ENCODE results near the gene JAM3. TPM values are rescaled to one million over a fixed set of nuclear protein-coding genes. Genes with fewer than 3 reads are reported as not detected.

The JAM3 gene
- total and polyA plus RNA-seq, 10 of the 15 experiments (the other 5 are each of a cell fraction or from before 2014, with no cell fraction given): 0.04 to 1.1 (median 0.32) TPM; not detected in 1

GRCh38 chr11:134034496-134035381, 34.1 kb upstream of the JAM3 start:
- intact Hi-C loops (cut with micrococcal nuclease; ENCODE audit: unreplicated experiment): loop anchor here (5.0 kb wide), 1 partner anchor 107 kb away; no protein-coding TSS in a partner anchor
- no TSS peak for BruUV-seq (replicated peaks)
- H3K4me2 ChIP-seq (ENCODE audit: control insufficient read depth, insufficient read depth): no peak overlapping the region
- H3K79me2 ChIP-seq (ENCODE audit: control insufficient read depth, insufficient read depth, low read length): no peaks in the 10 kb centered on the region
- TF ChIP-seq ZNF687 (IDR thresholded peaks at IDR 0.05) (no peak), MXI1 (IDR thresholded peaks at IDR 0.05; ENCODE audit: low read depth, low read length) (no peak), CHD2 (IDR thresholded peaks at IDR 0.05; ENCODE audit: borderline replicate concordance, low read depth, low read length) (no peak), MEF2A (IDR thresholded peaks at IDR 0.05; ENCODE audit: insufficient read depth, low read depth, low read length) (no peak), CHD4 (IDR thresholded peaks at IDR 0.05) (no peak), RB1 (IDR thresholded peaks at IDR 0.05; ENCODE audit: borderline replicate concordance) (no peak)
- ATAC-seq: no peak
- in situ Hi-C loops (cut with MboI): no loop called here
- no peak overlapping the region for H3K4me3 ChIP-seq
- WGBS (ENCODE audit: insufficient coverage, insufficient replicate concordance, low lambda C conversion rate, missing lambda C conversion rate): 60% methylated on average over 15 of the region's 15 CpGs
- peaks cover 4% of the 10 kb centered on the region; the same call in 1 of the 2 replicates for H3K4me1 ChIP-seq (ENCODE audit: control insufficient read depth, insufficient read depth, low read length)
- FAIRE-seq: no peak
- DNase-seq (ENCODE audit: low read depth, low spot score): no peak
- POLR2A ChIA-PET: no interaction called here
- SMC1A ChIA-PET (ENCODE audit: uncharacterized antibody, unreplicated experiment): no interaction called here
- RAD21 ChIA-PET (ENCODE audit: unreplicated experiment): interaction anchor here (0.9 kb wide), 1 partner anchor 16 kb away, joined by 3 read pairs; no protein-coding TSS in a partner anchor
- H3K9me3 ChIP-seq (replicated peaks; ENCODE audit: control insufficient read depth, insufficient read depth, low read length): no peaks in the 10 kb centered on the region
- no peak overlapping the region for H3K27ac ChIP-seq (ENCODE audit: control insufficient read depth, insufficient read depth)
- H3K36me3 ChIP-seq (ENCODE audit: control insufficient read depth in 2 of 2, insufficient read depth in 2 of 2, low read length in 1 of 2): no peaks in the 10 kb centered on the region
- no peak overlapping the region for H2AFZ ChIP-seq (ENCODE audit: control insufficient read depth, low read depth, low read length)
- peaks cover 0 to 2% of the 10 kb centered on the region in 2 experiments; a peak in 3 of 4 replicates for H3K27me3 ChIP-seq (replicated peaks in 1 of 2; ENCODE audit: control insufficient read depth in 2 of 2, insufficient read depth in 2 of 2, low read length in 1 of 2)
- no peak overlapping the region for H3K9ac ChIP-seq (ENCODE audit: control insufficient read depth, insufficient read depth, low read length)
- CTCF ChIA-PET: no interaction called here
- no peaks in the 10 kb centered on the region for H4K20me1 ChIP-seq (ENCODE audit: control insufficient read depth, insufficient read depth)

All from GM12878 (cell line).